VCaP (cell line): ENCODE measurements around the gene CSF2.

ENCODE experiments used
- H3K27ac ChIP-seq: fragments of 450-650 bp; 2 replicates; pipeline ENCODE4 v1.5.1; 2017
- TF ChIP-seq, protein P1 (sequence below): fragments of 450-650 bp; conservative IDR thresholded peaks from 2 replicates; pipeline ENCODE4 v1.5.1; 2017; ENCODE audit warnings: mild to moderate bottlenecking, moderate library complexity

The CSF2 gene

DNA sequence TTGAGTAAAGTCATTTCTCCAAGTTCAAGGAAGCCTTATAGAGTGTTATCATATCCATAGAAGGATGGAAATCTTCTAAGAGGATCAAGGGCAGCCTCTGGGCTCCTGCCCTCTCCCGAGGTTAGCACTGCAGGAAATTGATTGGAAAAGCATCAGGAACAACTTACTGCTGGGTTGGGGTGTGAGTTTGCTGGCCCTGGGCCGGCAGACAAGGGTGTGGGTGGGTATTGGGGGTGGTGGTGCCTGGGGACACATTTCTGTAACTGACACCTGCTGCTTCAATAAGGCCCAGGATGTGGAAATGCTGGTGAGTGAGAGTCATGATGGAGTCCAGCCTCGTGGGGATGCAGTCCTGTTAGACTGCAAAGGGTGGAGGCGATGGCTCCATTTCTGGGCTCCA is 5.5 kb downstream of the CSF2 start:
- no peak overlapping the region for H3K27ac ChIP-seq
- TF ChIP-seq, protein P1, sequence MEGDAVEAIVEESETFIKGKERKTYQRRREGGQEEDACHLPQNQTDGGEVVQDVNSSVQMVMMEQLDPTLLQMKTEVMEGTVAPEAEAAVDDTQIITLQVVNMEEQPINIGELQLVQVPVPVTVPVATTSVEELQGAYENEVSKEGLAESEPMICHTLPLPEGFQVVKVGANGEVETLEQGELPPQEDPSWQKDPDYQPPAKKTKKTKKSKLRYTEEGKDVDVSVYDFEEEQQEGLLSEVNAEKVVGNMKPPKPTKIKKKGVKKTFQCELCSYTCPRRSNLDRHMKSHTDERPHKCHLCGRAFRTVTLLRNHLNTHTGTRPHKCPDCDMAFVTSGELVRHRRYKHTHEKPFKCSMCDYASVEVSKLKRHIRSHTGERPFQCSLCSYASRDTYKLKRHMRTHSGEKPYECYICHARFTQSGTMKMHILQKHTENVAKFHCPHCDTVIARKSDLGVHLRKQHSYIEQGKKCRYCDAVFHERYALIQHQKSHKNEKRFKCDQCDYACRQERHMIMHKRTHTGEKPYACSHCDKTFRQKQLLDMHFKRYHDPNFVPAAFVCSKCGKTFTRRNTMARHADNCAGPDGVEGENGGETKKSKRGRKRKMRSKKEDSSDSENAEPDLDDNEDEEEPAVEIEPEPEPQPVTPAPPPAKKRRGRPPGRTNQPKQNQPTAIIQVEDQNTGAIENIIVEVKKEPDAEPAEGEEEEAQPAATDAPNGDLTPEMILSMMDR: no peak

DNA sequence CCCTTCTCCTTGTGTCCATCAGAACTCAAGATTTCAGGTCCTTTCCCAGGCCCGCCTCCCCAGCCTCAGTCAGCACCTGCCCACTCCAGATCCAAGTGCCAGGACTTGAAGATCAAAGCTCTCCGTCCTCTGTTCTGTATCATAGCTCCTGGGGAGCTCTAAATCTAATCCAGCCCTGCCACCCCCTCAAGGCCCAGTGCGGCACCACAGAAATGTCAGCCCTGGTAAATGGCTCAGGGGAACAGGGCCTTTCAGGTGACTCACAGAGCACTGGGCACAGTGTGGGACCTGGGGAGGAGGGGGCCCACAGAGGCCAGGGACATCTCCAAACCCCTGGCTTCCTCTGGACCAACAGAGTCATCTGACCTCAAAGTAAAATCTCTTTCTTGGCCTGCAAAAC is 6.0 kb downstream of the CSF2 start:
- no peak overlapping the region for H3K27ac ChIP-seq
- TF ChIP-seq, protein P1: no peak

DNA sequence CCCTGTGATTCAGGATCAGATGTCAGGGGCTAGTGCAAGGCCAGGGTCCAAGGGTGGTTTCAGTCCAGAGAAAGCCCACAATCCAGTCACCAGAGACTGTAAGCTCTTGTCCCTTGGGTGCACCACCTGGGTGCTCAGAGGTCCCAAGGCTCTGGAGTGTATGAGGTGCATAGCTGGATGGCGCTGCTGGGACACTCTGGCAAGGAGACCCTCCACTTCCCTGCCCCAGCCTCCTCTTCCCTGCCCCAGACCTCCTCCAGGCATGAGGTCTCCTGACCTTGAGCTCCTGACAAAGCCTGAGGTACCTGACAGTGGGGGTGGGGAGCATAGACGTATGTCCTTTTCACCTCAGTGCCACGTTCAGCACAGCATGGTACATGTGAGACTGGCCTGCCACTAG is 7.0 kb downstream of the CSF2 start:
- no peak overlapping the region for H3K27ac ChIP-seq
- TF ChIP-seq, protein P1: no peak

DNA sequence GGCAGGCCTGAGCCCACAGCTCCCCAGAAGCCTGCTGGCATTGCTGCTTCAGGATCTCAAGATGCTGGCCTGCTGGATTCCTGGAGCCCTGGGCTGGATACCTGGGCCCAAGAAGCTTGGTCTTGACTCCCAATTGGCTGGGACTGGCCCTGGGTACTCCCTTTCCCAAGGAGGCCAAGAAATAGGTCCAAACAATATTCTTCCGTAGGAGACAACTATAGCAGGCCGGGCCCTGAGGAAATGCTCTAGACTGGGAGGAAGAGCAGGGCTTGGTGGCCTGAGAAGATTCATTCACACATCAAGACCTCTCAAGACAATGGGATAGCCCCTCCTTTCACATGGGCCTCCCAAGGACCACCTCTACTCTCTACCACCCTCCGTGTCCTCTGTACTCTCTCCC is 7.9 kb downstream of the CSF2 start:
- TF ChIP-seq, protein P1: no peak
- H3K27ac ChIP-seq: no peak overlapping the region

DNA sequence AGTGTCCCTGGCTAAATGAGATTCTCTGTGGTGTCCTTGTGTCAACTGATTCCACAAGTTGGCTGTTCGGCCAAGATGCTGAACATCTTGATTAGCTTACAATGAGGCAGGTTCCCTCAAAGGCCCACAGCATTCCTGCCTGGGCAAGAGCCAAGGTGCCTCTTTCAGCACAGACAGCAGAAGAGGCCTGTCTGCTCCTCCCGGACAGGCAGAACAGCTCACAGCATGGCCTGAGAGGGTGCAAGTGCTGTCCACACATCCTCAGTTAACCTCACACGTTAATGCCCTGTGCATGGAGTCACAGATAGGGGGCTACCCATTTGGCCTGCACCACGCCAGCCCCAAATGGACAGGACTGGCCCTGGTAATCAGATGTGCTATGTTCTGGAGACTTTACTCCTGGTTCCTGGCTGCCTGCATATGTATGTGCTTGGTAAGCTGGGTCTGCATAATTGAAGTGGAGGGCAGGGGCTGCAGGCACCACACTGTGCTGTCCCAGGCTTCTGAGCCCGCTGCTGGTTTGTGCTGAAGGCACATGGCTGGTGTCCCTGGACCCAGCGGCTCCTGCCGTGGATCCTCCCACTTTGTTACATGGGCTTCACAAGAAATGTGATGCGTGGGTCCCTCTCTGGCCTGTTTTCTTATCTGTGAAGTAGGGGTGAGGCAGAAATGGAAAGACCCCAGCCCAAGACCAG is 8.9 kb downstream of the CSF2 start:
- no peak overlapping the region for H3K27ac ChIP-seq
- TF ChIP-seq, protein P1: no peak

DNA sequence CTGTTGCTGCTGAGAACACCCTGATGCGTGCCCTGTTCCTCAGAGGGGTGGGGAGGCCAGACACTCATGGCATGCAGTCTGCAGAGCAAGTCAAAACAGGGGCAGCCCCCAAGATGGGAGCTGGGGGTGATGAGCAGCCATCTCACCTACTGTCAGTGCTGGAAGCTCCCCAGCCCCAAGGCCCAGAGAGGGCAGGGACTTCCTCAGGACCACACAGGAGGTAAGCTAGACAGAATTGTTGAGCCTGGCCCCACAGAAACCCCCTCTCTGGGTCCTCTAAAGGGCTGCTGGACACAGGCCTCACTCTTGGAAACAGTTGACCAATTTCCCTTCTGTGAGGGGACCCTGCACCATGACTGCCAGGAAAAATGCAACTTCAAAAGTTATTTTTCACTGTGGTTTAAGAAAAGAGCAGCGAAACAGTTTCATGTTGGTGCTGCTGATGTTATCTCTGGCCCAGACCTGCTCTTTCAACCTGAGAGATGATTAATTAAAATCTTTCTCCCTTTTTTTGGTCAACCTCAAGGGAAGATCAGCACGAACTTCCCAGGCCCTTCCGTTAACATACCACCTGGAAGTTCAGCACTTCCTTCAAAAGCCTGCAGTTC is 9.6 kb downstream of the CSF2 start:
- H3K27ac ChIP-seq: no peak overlapping the region
- TF ChIP-seq, protein P1: no peak

DNA sequence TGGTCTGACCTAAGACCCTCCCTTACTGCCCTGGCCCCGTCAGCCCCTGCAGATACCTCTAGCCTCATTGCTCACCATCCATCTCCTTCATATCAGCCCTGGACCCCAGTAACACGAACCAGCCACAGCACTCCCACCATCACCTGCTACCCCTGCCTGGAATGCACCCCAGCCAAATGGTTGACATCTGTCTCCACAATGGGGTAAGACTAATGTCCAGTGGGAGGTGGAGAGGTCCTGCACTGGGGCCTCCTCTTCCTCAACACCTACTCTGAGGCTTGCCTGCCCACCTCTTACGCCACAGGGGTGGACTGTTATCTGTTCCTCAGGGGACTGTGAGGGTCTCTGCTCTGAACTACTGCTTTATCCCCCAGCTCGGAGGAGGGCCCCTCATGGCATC is 12.1 kb downstream of the CSF2 start:
- H3K27ac ChIP-seq: no peak overlapping the region

More for the DNA sequence above, 12.1 kb downstream of the CSF2 start:
- TF ChIP-seq, protein P1: no peak
